ENCODE results near the gene GHRH. TPM values are rescaled to one million over a fixed set of nuclear protein-coding genes. Genes with fewer than 3 reads are reported as not detected.

The GHRH gene
- total RNA-seq, 1 donor from 2014 or later, result not detected

DNA sequence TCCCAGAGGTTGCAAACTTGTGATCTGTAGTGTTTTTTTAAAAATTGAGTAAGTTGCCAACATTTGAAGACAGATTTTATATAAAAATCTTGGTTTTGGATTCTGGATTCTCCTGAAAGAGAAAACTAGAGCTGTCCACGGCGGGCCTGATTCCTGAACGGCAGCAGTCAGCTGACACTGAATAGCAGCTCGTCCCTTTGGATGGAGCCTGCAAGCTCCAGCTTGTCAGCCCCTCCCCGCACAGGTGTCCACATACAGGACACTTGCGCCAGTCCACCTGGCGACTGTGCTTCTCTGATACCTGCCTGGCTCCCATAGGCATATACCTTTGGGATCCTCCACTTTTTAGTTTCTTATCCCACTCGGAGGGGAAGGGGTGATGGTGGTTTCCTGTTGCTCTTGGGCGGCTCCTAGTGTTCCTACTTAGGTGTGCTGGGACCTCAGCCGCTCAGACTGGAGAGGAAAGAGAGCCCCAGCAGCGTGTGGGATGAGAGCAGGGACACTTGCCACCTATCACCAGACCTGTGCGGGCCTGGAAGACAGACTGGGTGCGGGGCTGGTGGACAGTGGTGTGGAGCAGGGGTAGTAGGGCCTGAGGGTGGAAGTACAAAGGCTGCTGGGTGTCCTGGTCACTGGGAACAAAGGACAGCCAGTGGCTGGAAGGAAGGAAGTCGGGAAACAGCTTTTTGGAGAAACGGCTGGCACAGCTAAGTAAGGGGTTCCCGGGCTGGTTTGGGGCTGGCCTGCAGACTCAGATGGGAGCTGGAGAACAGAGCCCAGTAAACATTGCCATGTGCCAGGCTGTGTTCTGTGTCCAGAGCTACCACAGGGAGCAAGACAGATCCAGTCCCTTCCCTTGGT is 18.3 kb downstream of the GHRH start:
- peaks cover 27 to 39% (median 32%) of the 10 kb centered on the region in 3 donors for H3K36me3 ChIP-seq (ENCODE audit: control insufficient read depth in 3 of 3, insufficient read depth in 3 of 3, low read length in 3 of 3)
- H3K4me1 ChIP-seq (ENCODE audit: control insufficient read depth in 3 of 3, insufficient read depth in 3 of 3, low read length in 3 of 3), result peaks cover 17 to 29% (median 21%) of the 10 kb centered on the region in 3 donors
- H3K27ac ChIP-seq (ENCODE audit: low read depth, low read length), result no peak overlapping the region
- no peaks in the 10 kb centered on the region for H3K27me3 ChIP-seq (ENCODE audit: control insufficient read depth in 3 of 3, insufficient read depth in 3 of 3, low read length in 3 of 3)
- H3K9me3 ChIP-seq (ENCODE audit: control insufficient read depth in 3 of 3, low read length in 3 of 3), result no peaks in the 10 kb centered on the region
- H3K9ac ChIP-seq (ENCODE audit: low read depth in 1 of 3, low read length in 3 of 3), result peak overlapping the region in 1 of 3 donors; percentile 33
- no peak overlapping the region for H3K4me3 ChIP-seq (ENCODE audit: low read length in 3 of 3)

DNA sequence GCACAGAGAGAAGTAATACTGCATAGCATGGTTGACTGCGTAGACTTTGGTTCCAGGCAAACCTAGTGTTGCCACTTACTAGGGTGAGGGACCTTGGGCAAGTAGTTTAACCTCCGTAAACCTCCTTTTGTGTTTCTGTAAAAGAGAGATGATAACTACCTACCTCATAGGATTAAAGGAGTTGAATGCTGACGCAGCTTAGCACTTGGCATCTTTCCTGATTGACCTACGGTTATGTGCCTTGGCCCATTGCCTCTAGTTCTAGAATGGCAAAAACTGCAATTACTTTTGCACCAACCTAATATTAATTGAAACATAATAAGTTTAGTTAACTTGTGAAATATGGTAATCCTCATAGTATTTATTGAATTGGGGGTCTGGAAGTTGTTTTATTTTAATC is 19.1 kb downstream of the GHRH start:
- H3K27ac ChIP-seq (ENCODE audit: low read depth, low read length), result no peak overlapping the region
- H3K4me3 ChIP-seq (ENCODE audit: low read length in 3 of 3), result no peak overlapping the region
- H3K9ac ChIP-seq (ENCODE audit: low read depth in 1 of 3, low read length in 3 of 3), result no peak overlapping the region
- peaks cover 17 to 31% (median 21%) of the 10 kb centered on the region in 3 donors for H3K4me1 ChIP-seq (ENCODE audit: control insufficient read depth in 3 of 3, insufficient read depth in 3 of 3, low read length in 3 of 3)
- no peaks in the 10 kb centered on the region for H3K27me3 ChIP-seq (ENCODE audit: control insufficient read depth in 3 of 3, insufficient read depth in 3 of 3, low read length in 3 of 3)
- H3K36me3 ChIP-seq (ENCODE audit: control insufficient read depth in 3 of 3, insufficient read depth in 3 of 3, low read length in 3 of 3), result peaks cover 34 to 45% (median 38%) of the 10 kb centered on the region in 3 donors
- no peaks in the 10 kb centered on the region for H3K9me3 ChIP-seq (ENCODE audit: control insufficient read depth in 3 of 3, low read length in 3 of 3)

DNA sequence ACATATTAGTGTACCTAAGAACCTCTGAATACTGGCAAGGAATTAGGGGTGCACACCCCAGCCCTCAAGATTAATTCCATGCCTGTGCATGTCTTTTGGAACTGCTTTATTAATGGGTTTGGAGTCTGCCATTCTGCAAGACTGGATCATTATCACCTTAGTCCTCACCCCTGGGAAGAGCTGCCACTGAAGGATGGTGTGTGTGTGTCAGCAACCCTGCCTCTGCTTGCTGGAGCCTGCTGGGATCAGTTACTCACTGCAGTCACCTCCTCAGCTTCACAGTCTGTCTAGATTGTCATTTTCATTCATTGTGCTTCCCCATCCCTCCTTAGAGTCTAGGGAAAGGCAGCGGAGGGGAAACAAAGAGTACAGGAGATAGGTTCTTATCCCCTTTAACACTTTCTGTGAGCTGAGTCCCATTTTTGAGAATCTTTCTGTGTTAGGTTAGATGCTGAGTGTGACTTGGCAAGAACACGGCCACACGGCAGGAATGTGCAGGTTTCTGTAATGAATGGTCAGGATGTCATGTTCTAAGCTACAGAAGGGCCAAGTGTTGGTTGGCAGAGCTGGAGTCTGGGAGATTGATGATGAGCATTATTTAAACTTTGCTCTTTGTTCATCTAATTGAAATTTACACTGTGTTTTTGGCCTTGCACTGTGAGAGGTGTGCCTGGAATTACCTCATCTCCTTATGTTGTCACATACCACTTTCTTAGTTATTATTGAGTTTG is 21.1 kb downstream of the GHRH start:
- H3K9me3 ChIP-seq (ENCODE audit: control insufficient read depth in 3 of 3, low read length in 3 of 3), result no peaks in the 10 kb centered on the region
- H3K27me3 ChIP-seq (ENCODE audit: control insufficient read depth in 3 of 3, insufficient read depth in 3 of 3, low read length in 3 of 3), result no peaks in the 10 kb centered on the region
- peaks cover 17 to 31% (median 25%) of the 10 kb centered on the region in 3 donors for H3K4me1 ChIP-seq (ENCODE audit: control insufficient read depth in 3 of 3, insufficient read depth in 3 of 3, low read length in 3 of 3)
- no peak overlapping the region for H3K4me3 ChIP-seq (ENCODE audit: low read length in 3 of 3)
- H3K27ac ChIP-seq (ENCODE audit: low read depth, low read length), result no peak overlapping the region
- no peak overlapping the region for H3K9ac ChIP-seq (ENCODE audit: low read depth in 1 of 3, low read length in 3 of 3)
- peaks cover 51 to 62% (median 52%) of the 10 kb centered on the region in 3 donors for H3K36me3 ChIP-seq (ENCODE audit: control insufficient read depth in 3 of 3, insufficient read depth in 3 of 3, low read length in 3 of 3)

DNA sequence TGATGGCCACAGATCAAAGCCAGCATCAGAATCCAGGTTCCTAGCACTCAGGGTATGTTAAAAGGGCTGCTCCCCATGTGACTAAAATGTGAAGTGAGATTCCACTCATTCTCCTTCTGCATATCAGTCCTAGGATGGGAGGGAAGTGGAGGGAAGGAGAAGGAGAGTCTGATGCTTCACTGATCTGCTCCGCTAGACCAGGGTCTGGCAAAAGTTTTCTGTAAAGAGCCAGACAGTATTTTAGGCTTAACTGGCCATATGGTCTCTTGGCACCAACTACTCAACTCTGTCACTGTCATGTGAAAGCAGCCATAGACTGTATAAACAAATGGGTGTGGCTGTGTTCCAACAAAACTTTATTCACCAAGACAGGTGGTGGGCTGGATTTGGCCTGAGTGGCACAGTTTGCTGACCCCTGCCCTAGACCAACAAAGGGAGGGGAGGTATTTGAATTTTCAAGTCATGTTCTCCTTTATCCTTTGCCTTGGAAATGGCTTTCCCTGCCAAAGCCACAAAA is 22.6 kb downstream of the GHRH start:
- no peak overlapping the region for H3K9ac ChIP-seq (ENCODE audit: low read depth in 1 of 3, low read length in 3 of 3)
- H3K4me1 ChIP-seq (ENCODE audit: control insufficient read depth in 3 of 3, insufficient read depth in 3 of 3, low read length in 3 of 3), result peaks cover 19 to 43% (median 29%) of the 10 kb centered on the region in 3 donors
- peak overlapping the region; percentile 60 for H3K27ac ChIP-seq (ENCODE audit: low read depth, low read length)
- H3K27me3 ChIP-seq (ENCODE audit: control insufficient read depth in 3 of 3, insufficient read depth in 3 of 3, low read length in 3 of 3), result no peaks in the 10 kb centered on the region
- no peaks in the 10 kb centered on the region for H3K9me3 ChIP-seq (ENCODE audit: control insufficient read depth in 3 of 3, low read length in 3 of 3)
- H3K4me3 ChIP-seq (ENCODE audit: low read length in 3 of 3), result no peak overlapping the region
- H3K36me3 ChIP-seq (ENCODE audit: control insufficient read depth in 3 of 3, insufficient read depth in 3 of 3, low read length in 3 of 3), result peaks cover 55 to 72% (median 61%) of the 10 kb centered on the region in 3 donors

DNA sequence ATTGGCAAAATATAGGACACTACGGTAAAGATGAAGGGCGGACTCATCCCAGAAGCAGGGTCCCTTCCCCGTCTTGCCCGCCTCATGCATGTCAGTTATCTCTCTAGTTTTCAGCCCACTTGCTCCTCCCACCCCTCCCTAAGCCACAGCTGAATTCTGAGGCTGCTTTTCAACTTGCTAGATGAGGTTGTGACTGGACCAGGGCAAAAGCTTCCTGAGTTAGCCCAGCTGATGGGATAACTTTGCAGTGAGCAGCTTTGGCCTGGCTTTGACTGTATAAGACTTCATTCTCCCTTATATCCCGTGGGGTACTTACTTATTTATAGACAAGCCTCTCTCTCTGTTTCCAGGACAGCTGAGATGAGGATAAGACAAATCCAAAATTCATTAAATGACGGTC is 23.2 kb downstream of the GHRH start:
- H3K4me3 ChIP-seq (ENCODE audit: low read length in 3 of 3), result no peak overlapping the region
- no peaks in the 10 kb centered on the region for H3K9me3 ChIP-seq (ENCODE audit: control insufficient read depth in 3 of 3, low read length in 3 of 3)
- no peaks in the 10 kb centered on the region for H3K27me3 ChIP-seq (ENCODE audit: control insufficient read depth in 3 of 3, insufficient read depth in 3 of 3, low read length in 3 of 3)
- peaks cover 17 to 43% (median 29%) of the 10 kb centered on the region in 3 donors for H3K4me1 ChIP-seq (ENCODE audit: control insufficient read depth in 3 of 3, insufficient read depth in 3 of 3, low read length in 3 of 3)
- no peak overlapping the region for H3K9ac ChIP-seq (ENCODE audit: low read depth in 1 of 3, low read length in 3 of 3)
- H3K27ac ChIP-seq (ENCODE audit: low read depth, low read length), result peak overlapping the region; percentile 60
- H3K36me3 ChIP-seq (ENCODE audit: control insufficient read depth in 3 of 3, insufficient read depth in 3 of 3, low read length in 3 of 3), result peaks cover 57 to 73% (median 65%) of the 10 kb centered on the region in 3 donors

DNA sequence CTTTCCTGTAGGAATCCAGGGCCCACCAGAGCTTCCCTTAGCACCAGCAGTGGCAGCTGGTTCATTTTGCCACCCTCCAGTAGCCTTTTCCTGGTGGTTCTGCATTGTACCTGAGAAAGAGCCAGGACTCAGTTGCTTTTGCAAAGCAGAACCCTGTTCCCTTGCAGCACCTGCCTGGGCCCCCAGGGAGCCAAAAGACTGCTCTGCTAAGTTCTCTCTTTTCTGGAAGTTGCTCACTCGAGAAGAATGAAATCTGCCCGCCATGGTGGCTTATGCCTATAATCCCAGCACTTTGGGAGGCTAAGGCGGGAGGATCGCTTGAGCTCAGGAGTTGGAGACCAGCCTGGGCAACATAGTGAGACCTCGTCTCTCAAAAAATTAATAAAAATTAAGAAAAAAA is 24.0 kb downstream of the GHRH start:
- Histone ChIP-seq H3K36me3 (ENCODE audit: control insufficient read depth in 3 of 3, insufficient read depth in 3 of 3, low read length in 3 of 3) (peaks cover 54 to 70% (median 66%) of the 10 kb centered on the region in 3 donors), H3K9me3 (ENCODE audit: control insufficient read depth in 3 of 3, low read length in 3 of 3) (no peaks in the 10 kb centered on the region), H3K27me3 (ENCODE audit: control insufficient read depth in 3 of 3, insufficient read depth in 3 of 3, low read length in 3 of 3) (no peaks in the 10 kb centered on the region), H3K27ac (ENCODE audit: low read depth, low read length) (no peak overlapping the region), H3K4me3 (ENCODE audit: low read length in 3 of 3) (no peak overlapping the region), H3K4me1 (ENCODE audit: control insufficient read depth in 3 of 3, insufficient read depth in 3 of 3, low read length in 3 of 3) (peaks cover 14 to 42% (median 31%) of the 10 kb centered on the region in 3 donors), H3K9ac (ENCODE audit: low read depth in 1 of 3, low read length in 3 of 3) (no peak overlapping the region)

DNA sequence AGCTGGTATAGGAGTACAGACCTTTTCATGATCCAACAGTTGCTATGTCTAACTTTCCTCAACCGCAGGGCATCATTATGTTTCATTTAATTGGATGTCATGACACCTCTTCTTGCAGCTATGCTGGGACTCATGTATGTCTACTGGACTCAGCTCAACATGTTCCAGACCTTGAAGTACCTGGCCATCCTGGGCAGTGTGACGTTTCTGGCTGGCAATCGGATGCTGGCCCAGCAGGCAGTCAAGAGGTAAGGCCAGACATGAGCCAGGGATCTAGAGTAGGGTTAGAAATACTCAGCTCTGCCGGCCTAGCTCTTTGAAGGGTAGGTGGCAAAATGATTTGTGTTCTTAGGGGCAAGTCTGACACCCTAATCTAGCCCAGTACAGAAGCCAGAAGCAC is 25.2 kb downstream of the GHRH start:
- no peak overlapping the region for H3K4me3 ChIP-seq (ENCODE audit: low read length in 3 of 3)
- no peaks in the 10 kb centered on the region for H3K27me3 ChIP-seq (ENCODE audit: control insufficient read depth in 3 of 3, insufficient read depth in 3 of 3, low read length in 3 of 3)
- H3K9me3 ChIP-seq (ENCODE audit: control insufficient read depth in 3 of 3, low read length in 3 of 3), result no peaks in the 10 kb centered on the region
- peaks cover 49 to 71% (median 65%) of the 10 kb centered on the region in 3 donors for H3K36me3 ChIP-seq (ENCODE audit: control insufficient read depth in 3 of 3, insufficient read depth in 3 of 3, low read length in 3 of 3)
- no peak overlapping the region for H3K9ac ChIP-seq (ENCODE audit: low read depth in 1 of 3, low read length in 3 of 3)
- no peak overlapping the region for H3K27ac ChIP-seq (ENCODE audit: low read depth, low read length)
- peaks cover 20 to 54% (median 41%) of the 10 kb centered on the region in 3 donors for H3K4me1 ChIP-seq (ENCODE audit: control insufficient read depth in 3 of 3, insufficient read depth in 3 of 3, low read length in 3 of 3)

DNA sequence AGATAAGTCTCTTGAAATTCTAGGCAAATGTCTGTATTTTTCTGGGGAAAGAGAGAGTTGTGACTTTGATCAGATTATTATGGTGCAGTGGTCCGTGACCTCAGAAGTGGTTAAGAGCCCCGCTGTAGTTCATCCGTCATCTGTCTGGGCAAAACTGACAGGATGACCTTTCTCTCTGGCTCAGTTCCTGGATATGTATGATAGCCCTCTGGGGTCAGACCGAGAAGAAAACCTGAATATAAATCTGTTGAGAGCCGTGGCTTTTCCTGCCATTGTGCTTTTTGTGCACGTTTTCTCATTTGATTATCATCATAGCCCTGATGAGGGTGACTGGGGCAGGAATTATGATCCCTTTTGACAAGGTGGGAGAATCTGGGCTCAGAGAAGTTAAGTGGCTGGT is 26.5 kb downstream of the GHRH start:
- H3K9ac ChIP-seq (ENCODE audit: low read depth in 1 of 3, low read length in 3 of 3), result no peak overlapping the region
- H3K27me3 ChIP-seq (ENCODE audit: control insufficient read depth in 3 of 3, insufficient read depth in 3 of 3, low read length in 3 of 3), result no peaks in the 10 kb centered on the region
- peaks cover 25 to 57% (median 51%) of the 10 kb centered on the region in 3 donors for H3K4me1 ChIP-seq (ENCODE audit: control insufficient read depth in 3 of 3, insufficient read depth in 3 of 3, low read length in 3 of 3)
- no peak overlapping the region for H3K4me3 ChIP-seq (ENCODE audit: low read length in 3 of 3)
- no peak overlapping the region for H3K27ac ChIP-seq (ENCODE audit: low read depth, low read length)
- H3K9me3 ChIP-seq (ENCODE audit: control insufficient read depth in 3 of 3, low read length in 3 of 3), result no peaks in the 10 kb centered on the region
- H3K36me3 ChIP-seq (ENCODE audit: control insufficient read depth in 3 of 3, insufficient read depth in 3 of 3, low read length in 3 of 3), result peaks cover 42 to 69% (median 68%) of the 10 kb centered on the region in 3 donors

DNA sequence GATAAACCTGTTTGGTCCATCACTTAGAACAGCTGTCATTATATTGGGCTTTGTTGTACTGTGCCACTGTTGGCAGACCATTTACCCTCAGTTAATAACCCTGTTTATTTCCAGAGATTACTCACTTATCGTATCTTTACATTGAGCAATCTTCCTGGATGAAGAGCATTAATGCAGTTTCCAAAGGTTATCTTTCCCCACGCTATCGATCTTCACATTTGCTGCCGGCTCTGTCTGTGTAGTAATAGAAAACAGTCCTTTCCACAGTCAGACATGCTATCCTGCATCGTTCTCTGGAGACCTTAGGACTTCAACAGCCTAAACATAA is 27.4 kb downstream of the GHRH start:
- Histone ChIP-seq H3K4me3 (ENCODE audit: low read length in 3 of 3) (no peak overlapping the region), H3K36me3 (ENCODE audit: control insufficient read depth in 3 of 3, insufficient read depth in 3 of 3, low read length in 3 of 3) (peaks cover 45 to 70% (median 70%) of the 10 kb centered on the region in 3 donors), H3K4me1 (ENCODE audit: control insufficient read depth in 3 of 3, insufficient read depth in 3 of 3, low read length in 3 of 3) (peaks cover 27 to 62% (median 58%) of the 10 kb centered on the region in 3 donors), H3K27me3 (ENCODE audit: control insufficient read depth in 3 of 3, insufficient read depth in 3 of 3, low read length in 3 of 3) (no peaks in the 10 kb centered on the region), H3K9ac (ENCODE audit: low read depth in 1 of 3, low read length in 3 of 3) (no peak overlapping the region), H3K9me3 (ENCODE audit: control insufficient read depth in 3 of 3, low read length in 3 of 3) (no peaks in the 10 kb centered on the region), H3K27ac (ENCODE audit: low read depth, low read length) (no peak overlapping the region)

Data from skeletal muscle tissue (tissue), 4 donors.